RPMI8226 (cell line): ENCODE measurements around the gene TMPRSS3.

Experiments
- DNase-seq: peaks from one replicate; pipeline ENCODE4 v3.0.0-alpha.2; 2015

TMPRSS3 gene

GRCh38 chr21:42406866-42407265, 11.0 kb upstream of the TMPRSS3 start:
- DNase-seq = no peak

DNA sequence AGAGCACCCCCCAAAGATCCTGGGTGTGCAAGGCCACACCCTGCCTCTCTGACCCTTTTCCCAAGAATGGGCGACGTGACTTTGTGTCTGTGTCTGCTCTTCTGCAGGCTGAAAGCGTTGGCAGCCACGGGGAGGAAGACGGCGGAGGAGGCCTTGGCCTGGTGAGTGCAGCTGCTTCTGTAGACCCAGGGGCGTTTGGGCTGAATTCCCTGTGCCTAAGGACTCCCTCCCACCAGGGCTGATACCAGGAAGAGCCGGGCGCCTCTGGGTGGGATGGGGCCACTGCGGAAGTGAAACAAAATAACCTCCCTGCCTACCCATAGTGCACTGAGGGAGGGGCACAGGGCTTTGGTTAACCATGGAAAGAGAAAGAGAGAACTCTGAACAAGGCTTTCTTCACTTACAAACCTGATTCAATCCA, 10.4 kb upstream of the TMPRSS3 start:
- DNase-seq = no peak

DNA sequence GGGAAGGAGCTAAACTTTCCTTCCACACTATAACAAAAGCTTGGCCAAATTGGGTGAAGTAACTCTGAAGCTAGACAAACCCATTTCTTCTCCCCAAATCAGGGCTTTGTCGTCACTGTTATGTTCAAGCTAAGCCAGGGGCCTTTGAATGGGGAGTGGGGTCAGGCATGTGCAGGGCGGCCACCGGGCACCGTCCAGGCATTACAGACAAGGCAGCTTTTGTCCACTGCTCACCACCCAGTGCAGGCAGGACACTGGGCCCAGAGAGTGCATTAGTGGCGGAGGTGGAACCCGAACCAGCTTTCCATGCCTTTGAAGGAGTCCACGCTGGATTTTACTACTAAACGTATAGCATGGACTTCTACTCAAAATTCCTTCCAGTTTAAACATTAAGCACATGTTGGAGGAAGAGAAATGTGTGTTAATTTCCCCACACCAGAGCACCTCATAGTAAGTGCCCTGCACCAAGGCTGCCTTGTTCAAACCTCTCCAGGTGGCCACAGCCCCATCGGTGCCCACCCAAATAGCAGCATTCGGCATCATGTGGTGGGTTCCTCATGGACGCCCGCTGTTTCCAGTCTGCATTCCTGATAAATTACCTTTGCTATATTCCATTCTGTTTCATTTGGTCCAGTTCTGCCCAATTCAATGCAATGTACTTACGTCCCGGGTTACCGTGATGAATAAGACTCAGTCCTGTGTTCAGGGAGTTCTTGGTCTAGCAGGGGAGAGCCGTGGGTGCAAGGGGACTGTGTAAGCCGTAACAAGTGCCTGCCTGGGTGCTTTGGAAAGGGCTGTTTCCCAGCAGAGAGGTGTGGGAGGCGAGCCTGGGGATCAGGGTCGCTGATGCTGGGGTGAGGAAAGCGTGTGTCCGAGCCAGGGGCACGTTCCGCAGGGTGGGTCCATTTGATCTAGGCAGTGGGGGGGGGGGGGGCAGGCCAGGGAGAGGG, 9.5 kb upstream of the TMPRSS3 start:
- DNase-seq = no peak

GRCh38 chr21:42404539-42404938, 8.7 kb upstream of the TMPRSS3 start:
- DNase-seq = no peak

- DNase-seq = no peak
These were observed 7.9 kb upstream of the TMPRSS3 start, which contains the start of gene UBASH3A for GRCh38 chr21:42403611-42404231. TSS of gene UBASH3A (plus strand) at chr21:42403902. CDS start at chr21:42403946, 44 bp downstream.

DNA sequence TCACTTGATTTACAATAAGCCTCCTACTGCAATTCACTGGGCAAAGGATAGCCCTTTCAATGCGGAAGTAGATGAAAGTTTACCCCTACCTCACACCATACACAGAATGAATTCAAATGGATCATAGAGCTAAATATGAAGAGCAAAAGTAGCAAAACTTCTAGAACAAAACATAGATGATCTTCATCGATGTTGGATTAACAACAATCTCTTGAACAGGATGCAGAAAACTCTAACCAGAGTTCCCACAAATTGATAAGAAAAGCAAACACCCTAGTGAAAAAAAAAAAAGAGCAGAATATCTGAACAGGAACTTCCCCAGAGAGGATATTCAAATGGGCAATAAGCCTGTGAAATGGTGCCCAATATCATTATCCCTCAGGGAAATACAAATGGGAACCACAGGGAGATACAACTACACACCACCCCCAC, 6.0 kb upstream of the TMPRSS3 start:
- DNase-seq = no peak

- DNase-seq = no peak
These were observed 5.3 kb upstream of the TMPRSS3 start for GRCh38 chr21:42401154-42401553.

GRCh38 chr21:42400525-42400924, 4.7 kb upstream of the TMPRSS3 start:
- no peak for DNase-seq

GRCh38 chr21:42398436-42399028, 2.7 kb upstream of the TMPRSS3 start:
- DNase-seq = no peak

GRCh38 chr21:42397746-42398394, 2.0 kb upstream of the TMPRSS3 start:
- DNase-seq = no peak

DNA sequence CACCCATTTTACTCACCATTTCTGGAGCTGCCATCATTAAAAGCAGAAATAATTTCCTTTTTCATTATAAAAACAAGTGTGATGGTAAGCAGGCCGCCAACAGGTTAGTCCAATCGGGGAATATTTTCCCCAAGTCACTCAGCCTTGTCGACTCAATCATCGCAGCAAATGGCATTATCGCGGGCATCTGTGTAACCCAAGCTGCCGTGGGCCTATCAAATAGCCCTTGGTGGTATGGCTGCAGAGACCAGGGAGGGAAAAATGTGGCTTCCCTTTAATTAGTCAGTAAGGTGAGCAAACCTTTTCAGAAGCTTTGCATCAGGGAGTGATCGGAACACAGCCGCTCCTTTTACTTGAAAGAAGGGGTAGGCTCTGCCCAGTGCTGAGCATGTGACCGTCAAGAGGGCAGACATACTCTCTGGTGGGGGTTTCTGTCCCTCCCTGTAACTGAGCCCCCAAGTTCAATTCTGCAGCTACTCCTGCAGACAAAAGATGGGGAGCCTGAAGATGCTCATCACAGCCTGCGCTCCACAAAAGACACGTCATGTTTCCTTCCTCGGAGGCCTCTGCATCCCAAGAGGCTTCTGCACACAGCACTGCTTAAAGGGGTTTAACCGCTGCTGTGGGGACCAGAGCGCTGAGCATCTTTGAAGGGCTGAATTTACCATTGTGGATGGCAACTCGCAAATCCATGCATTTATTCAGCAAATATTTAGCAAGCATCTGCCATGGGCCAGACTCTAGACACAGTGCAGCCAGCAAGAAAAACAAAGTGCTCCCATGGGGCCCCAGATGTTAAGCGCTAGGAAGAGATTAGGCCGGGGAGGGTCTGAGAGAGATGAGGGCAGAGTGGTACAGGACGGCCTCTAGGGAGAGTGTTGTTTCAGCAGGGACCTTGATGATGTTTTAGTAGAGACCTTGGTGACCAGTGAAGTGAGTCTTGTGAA, 1.2 kb upstream of the TMPRSS3 start:
- no peak for DNase-seq

- DNase-seq = no peak
These were observed 550 bp downstream of the TMPRSS3 start for GRCh38 chr21:42395302-42395701.

DNA sequence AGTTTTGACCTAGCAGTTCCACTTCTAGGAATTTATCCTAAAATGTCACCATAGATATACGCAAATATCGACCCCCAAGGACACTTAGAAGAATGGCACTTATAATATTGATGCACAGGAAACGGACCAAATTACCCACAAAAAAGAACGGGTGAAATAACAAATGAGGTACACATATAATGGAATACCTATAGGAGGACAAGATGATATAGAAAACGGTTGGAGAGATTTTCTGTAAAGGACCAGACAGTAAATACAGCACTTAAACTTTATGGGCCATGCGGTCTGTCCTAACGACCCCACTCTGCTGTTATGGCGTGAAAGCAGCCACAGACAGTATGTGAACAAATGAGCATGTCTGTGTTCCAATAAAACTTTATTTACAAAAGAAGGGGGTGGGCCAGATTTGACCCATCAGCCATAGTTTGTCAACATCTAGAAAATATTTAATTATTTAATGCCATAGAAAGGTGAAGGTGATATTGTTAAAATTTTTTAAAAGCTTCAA, 2.4 kb downstream of the TMPRSS3 start:
- DNase-seq = no peak

DNA sequence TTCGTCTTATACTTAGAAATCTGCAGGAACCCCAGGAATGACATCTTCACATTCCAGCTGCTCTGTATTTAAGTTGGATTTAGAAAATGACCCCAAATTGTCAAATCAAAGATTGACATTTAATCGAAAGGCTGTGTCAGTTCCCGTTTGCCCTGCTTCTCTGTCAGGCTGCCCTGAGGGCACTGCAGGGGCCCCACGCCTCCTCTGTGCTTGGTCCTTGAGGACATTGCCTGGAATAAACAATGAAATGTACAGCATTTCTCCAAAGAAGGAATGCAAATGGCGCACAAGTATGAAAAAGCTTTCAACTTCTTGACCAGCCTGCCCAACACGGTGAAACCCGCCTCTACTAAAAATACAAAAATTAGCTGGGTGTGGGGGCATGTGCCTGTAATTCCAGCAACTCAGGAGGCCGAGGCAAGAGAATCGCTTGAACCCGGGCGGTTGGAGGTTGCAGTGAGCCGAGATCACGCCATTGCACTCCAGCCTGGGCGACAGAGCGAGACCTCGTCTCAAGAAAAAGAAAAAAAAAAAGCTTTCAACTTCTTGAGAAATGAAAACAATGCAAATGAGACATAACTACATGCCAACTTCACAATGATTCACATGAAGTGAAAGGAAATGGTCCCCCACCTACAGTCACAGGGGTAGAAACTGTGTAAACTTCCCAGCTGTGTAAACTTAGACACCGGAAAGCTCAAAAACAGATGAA, 3.0 kb downstream of the TMPRSS3 start:
- no peak for DNase-seq

GRCh38 chr21:42391297-42391696, 4.6 kb downstream of the TMPRSS3 start:
- no peak for DNase-seq

DNA sequence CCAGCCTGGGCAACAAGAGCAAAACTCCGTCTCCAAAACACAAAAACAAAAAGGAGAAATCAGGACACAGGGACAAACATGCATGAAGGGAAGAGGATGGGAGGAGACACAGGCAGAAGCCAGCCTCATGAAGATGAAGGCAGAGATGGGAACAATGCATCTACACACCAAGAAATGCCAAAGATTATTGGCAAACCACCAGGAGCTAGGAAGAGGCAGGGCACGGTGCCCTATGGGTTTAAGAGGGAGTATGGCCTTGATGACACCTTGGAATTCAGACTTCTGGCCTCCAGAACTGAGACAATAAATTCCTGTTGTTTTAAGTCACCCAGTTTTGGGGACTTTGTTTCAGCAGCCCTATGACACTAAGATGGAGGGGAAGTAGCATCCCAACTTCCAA, 5.2 kb downstream of the TMPRSS3 start:
- no peak for DNase-seq

GRCh38 chr21:42390193-42390592, 5.7 kb downstream of the TMPRSS3 start:
- no peak for DNase-seq

- DNase-seq = peak; percentile 31
These were observed 6.4 kb downstream of the TMPRSS3 start for GRCh38 chr21:42389449-42389835.

- DNase-seq = peak; percentile 40
These were observed 7.0 kb downstream of the TMPRSS3 start for GRCh38 chr21:42388740-42389448.

DNA sequence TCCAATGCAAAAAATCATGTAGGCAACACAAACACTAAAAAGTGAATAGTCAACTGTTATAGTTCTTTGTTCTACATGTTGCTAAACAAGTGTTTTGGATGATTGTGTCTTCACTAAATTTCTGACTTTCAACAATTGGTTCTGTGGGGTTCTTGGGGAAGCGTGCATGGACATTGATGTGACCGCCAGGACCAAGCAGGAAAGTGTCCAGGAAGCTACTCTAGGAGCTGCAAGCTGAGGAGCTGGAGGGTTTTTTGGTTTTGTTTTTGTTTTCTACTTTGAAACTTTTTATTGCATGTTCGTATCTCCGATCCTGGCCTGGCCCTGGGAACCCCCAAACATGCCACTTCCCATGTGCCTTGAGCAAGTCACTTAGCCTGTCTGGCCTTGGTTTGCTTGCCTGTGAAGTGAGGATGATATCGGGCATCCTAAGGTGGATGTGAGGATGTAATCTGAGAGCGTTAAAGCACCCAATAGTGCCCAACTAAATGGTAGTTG, 8.0 kb downstream of the TMPRSS3 start:
- no peak for DNase-seq
